NCI-H1048 (cell line): ENCODE data around the gene FOXS1.
"Not testable (repeated sequence)": the region's sequence is repeated elsewhere in the genome, so short reads cannot be mapped to it uniquely, and the experiment has no call there.

Experiments
- DNase-seq: peaks from one replicate; lab custom pipeline; 2025; lab: John Stamatoyannopoulos, UW

FOXS1 gene

GRCh38 chr20:31838646-31839292 is 6.6 kb downstream of the FOXS1 start:
- DNase-seq = no peak

- no peak for DNase-seq
Observed at GRCh38 chr20:31837896-31838397, 7.5 kb downstream of the FOXS1 start.

GRCh38 chr20:31836853-31837608 is 8.4 kb downstream of the FOXS1 start:
- no peak for DNase-seq

- no peak for DNase-seq
Observed at GRCh38 chr20:31835977-31836852, 9.2 kb downstream of the FOXS1 start.

GRCh38 chr20:31835554-31835953 is 9.8 kb downstream of the FOXS1 start:
- DNase-seq = no peak

- DNase-seq = no peak
Observed at GRCh38 chr20:31833931-31834521, 11.4 kb downstream of the FOXS1 start.

- DNase-seq = no peak
Observed at GRCh38 chr20:31833130-31833930, 12.1 kb downstream of the FOXS1 start.

- no peak for DNase-seq
Observed at GRCh38 chr20:31831771-31832306, 13.6 kb downstream of the FOXS1 start.

GRCh38 chr20:31831211-31831610 is 14.2 kb downstream of the FOXS1 start:
- DNase-seq = no peak

- no peak for DNase-seq
Observed at GRCh38 chr20:31830406-31830981, 14.9 kb downstream of the FOXS1 start.

GRCh38 chr20:31829731-31830130 is 15.7 kb downstream of the FOXS1 start:
- DNase-seq = no peak

GRCh38 chr20:31828016-31828415 is 17.4 kb downstream of the FOXS1 start:
- not testable (repeated sequence) for DNase-seq

- no peak for DNase-seq
Observed at GRCh38 chr20:31827059-31827458, 18.3 kb downstream of the FOXS1 start.

GRCh38 chr20:31826074-31826473 is 19.3 kb downstream of the FOXS1 start:
- DNase-seq = no peak

GRCh38 chr20:31824554-31825313 is 20.7 kb downstream of the FOXS1 start:
- no peak for DNase-seq

- DNase-seq = no peak
Observed at GRCh38 chr20:31824125-31824485, 21.3 kb downstream of the FOXS1 start.

GRCh38 chr20:31823360-31824124 is 21.9 kb downstream of the FOXS1 start:
- no peak for DNase-seq

GRCh38 chr20:31822421-31823330 is 22.7 kb downstream of the FOXS1 start:
- DNase-seq = peak; percentile 66
